ENCODE data around the gene CHL1. TPM values are rescaled to one million over a fixed set of nuclear protein-coding genes. Genes with fewer than 3 reads are reported as not detected.

Gene CHL1
- total RNA-seq, 2 experiments from 2014 or later: not detected

- DNase-seq (no peak), ATAC-seq (no peak)
- Mint-ChIP-seq H3K4me3 (no peak overlapping the region), H3K27ac (no peak overlapping the region), H3K4me1 (ENCODE audit: low read depth) (no peaks in the 10 kb centered on the region), H3K27me3 (ENCODE audit: low read depth) (no peaks in the 10 kb centered on the region), H3K36me3 (ENCODE audit: low read depth) (no peaks in the 10 kb centered on the region), H3K9me3 (ENCODE audit: insufficient read depth) (no peaks in the 10 kb centered on the region)
- POLR2A ChIA-PET: no interaction called here
- CTCF ChIA-PET: no interaction called here
These were observed 212.4 kb downstream of the CHL1 start for GRCh38 chr3:409011-409410.

GRCh38 chr3:411226-411625 is 214.7 kb downstream of the CHL1 start:
- DNase-seq (no peak), ATAC-seq (no peak)
- no peaks in the 10 kb centered on the region for H3K4me1 Mint-ChIP-seq (ENCODE audit: low read depth)
- no peaks in the 10 kb centered on the region for H3K27me3 Mint-ChIP-seq (ENCODE audit: low read depth)
- H3K36me3 Mint-ChIP-seq (ENCODE audit: low read depth): no peaks in the 10 kb centered on the region
- ChIA-PET POLR2A (no interaction called here), CTCF (no interaction called here)
- H3K9me3 Mint-ChIP-seq (ENCODE audit: insufficient read depth): no peaks in the 10 kb centered on the region
- no peak overlapping the region for H3K27ac Mint-ChIP-seq
- no peak overlapping the region for H3K4me3 Mint-ChIP-seq

GRCh38 chr3:414063-414462 is 217.5 kb downstream of the CHL1 start:
- CTCF ChIA-PET: interaction anchor here (1.1 kb wide), 1 partner anchor 15 kb away, joined by 3 read pairs; no protein-coding TSS in a partner anchor
- no peaks in the 10 kb centered on the region for H3K27me3 Mint-ChIP-seq (ENCODE audit: low read depth)
- H3K36me3 Mint-ChIP-seq (ENCODE audit: low read depth): no peaks in the 10 kb centered on the region
- POLR2A ChIA-PET: interaction anchor here (0.7 kb wide), 1 partner anchor 12 kb away, joined by 3 read pairs; no protein-coding TSS in a partner anchor
- ATAC-seq (no peak), DNase-seq (no peak)
- no peak overlapping the region for H3K27ac Mint-ChIP-seq
- H3K4me1 Mint-ChIP-seq (ENCODE audit: low read depth): no peaks in the 10 kb centered on the region
- no peaks in the 10 kb centered on the region for H3K9me3 Mint-ChIP-seq (ENCODE audit: insufficient read depth)
- H3K4me3 Mint-ChIP-seq: no peak overlapping the region

GRCh38 chr3:418239-418929 is 221.8 kb downstream of the CHL1 start:
- H3K36me3 Mint-ChIP-seq (ENCODE audit: low read depth): no peaks in the 10 kb centered on the region
- POLR2A ChIA-PET: no interaction called here
- CTCF ChIA-PET: no interaction called here
- H3K27ac Mint-ChIP-seq: no peak overlapping the region
- H3K4me1 Mint-ChIP-seq (ENCODE audit: low read depth): no peaks in the 10 kb centered on the region
- DNase-seq: no peak
- H3K27me3 Mint-ChIP-seq (ENCODE audit: low read depth): no peaks in the 10 kb centered on the region
- H3K9me3 Mint-ChIP-seq (ENCODE audit: insufficient read depth): no peaks in the 10 kb centered on the region
- no peak for ATAC-seq
- H3K4me3 Mint-ChIP-seq: no peak overlapping the region

- ChIA-PET POLR2A (no interaction called here), CTCF (no interaction called here)
- H3K4me3 Mint-ChIP-seq: no peak overlapping the region
- no peaks in the 10 kb centered on the region for H3K27me3 Mint-ChIP-seq (ENCODE audit: low read depth)
- no peak overlapping the region for H3K27ac Mint-ChIP-seq
- H3K36me3 Mint-ChIP-seq (ENCODE audit: low read depth): no peaks in the 10 kb centered on the region
- H3K4me1 Mint-ChIP-seq (ENCODE audit: low read depth): no peaks in the 10 kb centered on the region
- no peaks in the 10 kb centered on the region for H3K9me3 Mint-ChIP-seq (ENCODE audit: insufficient read depth)
- DNase-seq (no peak), ATAC-seq (no peak)
These were observed 224.0 kb downstream of the CHL1 start for GRCh38 chr3:420584-420983.

- ChIA-PET POLR2A (no interaction called here), CTCF (no interaction called here)
- Mint-ChIP-seq H3K36me3 (ENCODE audit: low read depth) (no peaks in the 10 kb centered on the region), H3K27me3 (ENCODE audit: low read depth) (no peaks in the 10 kb centered on the region), H3K27ac (no peak overlapping the region), H3K9me3 (ENCODE audit: insufficient read depth) (no peaks in the 10 kb centered on the region), H3K4me1 (ENCODE audit: low read depth) (no peaks in the 10 kb centered on the region), H3K4me3 (no peak overlapping the region)
- DNase-seq: no peak
- ATAC-seq: no peak
These were observed 228.5 kb downstream of the CHL1 start for GRCh38 chr3:425079-425478.

GRCh38 chr3:426072-426471 is 229.5 kb downstream of the CHL1 start:
- Mint-ChIP-seq H3K4me3 (no peak overlapping the region), H3K4me1 (ENCODE audit: low read depth) (no peaks in the 10 kb centered on the region), H3K27me3 (ENCODE audit: low read depth) (no peaks in the 10 kb centered on the region), H3K36me3 (ENCODE audit: low read depth) (no peaks in the 10 kb centered on the region), H3K27ac (no peak overlapping the region), H3K9me3 (ENCODE audit: insufficient read depth) (no peaks in the 10 kb centered on the region)
- POLR2A ChIA-PET: interaction anchor here (0.6 kb wide), 1 partner anchor 12 kb away, joined by 3 read pairs; no protein-coding TSS in a partner anchor
- DNase-seq (no peak), ATAC-seq (no peak)
- CTCF ChIA-PET: no interaction called here

GRCh38 chr3:427128-427527 is 230.6 kb downstream of the CHL1 start:
- Mint-ChIP-seq H3K4me3 (no peak overlapping the region), H3K9me3 (ENCODE audit: insufficient read depth) (no peaks in the 10 kb centered on the region), H3K36me3 (ENCODE audit: low read depth) (no peaks in the 10 kb centered on the region), H3K4me1 (ENCODE audit: low read depth) (no peaks in the 10 kb centered on the region), H3K27me3 (ENCODE audit: low read depth) (no peaks in the 10 kb centered on the region), H3K27ac (no peak overlapping the region)
- no peak for DNase-seq
- ATAC-seq: no peak
- CTCF ChIA-PET: no interaction called here
- POLR2A ChIA-PET: no interaction called here

GRCh38 chr3:430186-430585 is 233.6 kb downstream of the CHL1 start:
- no peaks in the 10 kb centered on the region for H3K27me3 Mint-ChIP-seq (ENCODE audit: low read depth)
- H3K4me1 Mint-ChIP-seq (ENCODE audit: low read depth): no peaks in the 10 kb centered on the region
- POLR2A ChIA-PET: no interaction called here
- CTCF ChIA-PET: no interaction called here
- H3K27ac Mint-ChIP-seq: no peak overlapping the region
- H3K9me3 Mint-ChIP-seq (ENCODE audit: insufficient read depth): no peaks in the 10 kb centered on the region
- no peak overlapping the region for H3K4me3 Mint-ChIP-seq
- ATAC-seq: no peak
- DNase-seq: no peak
- no peaks in the 10 kb centered on the region for H3K36me3 Mint-ChIP-seq (ENCODE audit: low read depth)

- Mint-ChIP-seq H3K4me3 (no peak overlapping the region), H3K27me3 (ENCODE audit: low read depth) (no peaks in the 10 kb centered on the region), H3K36me3 (ENCODE audit: low read depth) (no peaks in the 10 kb centered on the region), H3K4me1 (ENCODE audit: low read depth) (no peaks in the 10 kb centered on the region), H3K9me3 (ENCODE audit: insufficient read depth) (no peaks in the 10 kb centered on the region), H3K27ac (no peak overlapping the region)
- DNase-seq (no peak), ATAC-seq (no peak)
- ChIA-PET POLR2A (no interaction called here), CTCF (no interaction called here)
These were observed 238.6 kb downstream of the CHL1 start for GRCh38 chr3:435161-435560.

- H3K4me1 Mint-ChIP-seq (ENCODE audit: low read depth): no peaks in the 10 kb centered on the region
- H3K36me3 Mint-ChIP-seq (ENCODE audit: low read depth): no peaks in the 10 kb centered on the region
- H3K27ac Mint-ChIP-seq: no peak overlapping the region
- CTCF ChIA-PET: no interaction called here
- POLR2A ChIA-PET: no interaction called here
- H3K4me3 Mint-ChIP-seq: no peak overlapping the region
- ATAC-seq (no peak), DNase-seq (no peak)
- H3K9me3 Mint-ChIP-seq (ENCODE audit: insufficient read depth): no peaks in the 10 kb centered on the region
- no peaks in the 10 kb centered on the region for H3K27me3 Mint-ChIP-seq (ENCODE audit: low read depth)
These were observed 239.5 kb downstream of the CHL1 start for GRCh38 chr3:436053-436452.

GRCh38 chr3:440826-441225 is 244.3 kb downstream of the CHL1 start:
- Mint-ChIP-seq H3K36me3 (ENCODE audit: low read depth) (no peaks in the 10 kb centered on the region), H3K9me3 (ENCODE audit: insufficient read depth) (peaks cover 7% of the 10 kb centered on the region), H3K4me3 (no peak overlapping the region), H3K27me3 (ENCODE audit: low read depth) (no peaks in the 10 kb centered on the region), H3K4me1 (ENCODE audit: low read depth) (no peaks in the 10 kb centered on the region), H3K27ac (no peak overlapping the region)
- CTCF ChIA-PET: no interaction called here
- no peak for ATAC-seq
- POLR2A ChIA-PET: no interaction called here
- DNase-seq: no peak

- peaks cover 8% of the 10 kb centered on the region for H3K9me3 Mint-ChIP-seq (ENCODE audit: insufficient read depth)
These were observed 249.4 kb downstream of the CHL1 start for GRCh38 chr3:445960-446359.

More at GRCh38 chr3:445960-446359, 249.4 kb downstream of the CHL1 start:
- POLR2A ChIA-PET: no interaction called here
- no peak for DNase-seq
- Mint-ChIP-seq H3K27me3 (ENCODE audit: low read depth) (no peaks in the 10 kb centered on the region), H3K27ac (no peak overlapping the region), H3K36me3 (ENCODE audit: low read depth) (no peaks in the 10 kb centered on the region), H3K4me1 (ENCODE audit: low read depth) (no peaks in the 10 kb centered on the region), H3K4me3 (no peak overlapping the region)
- CTCF ChIA-PET: no interaction called here
- no peak for ATAC-seq
